Gastrocnemius medialis (tissue), 4 donors: ENCODE measurements around the gene MRPS18B.

Experiments used
- POLR2A ChIP-seq, 2 donors: fragments of 450-650 bp; IDR thresholded peaks; one replicate each; pipeline ENCODE4 v1.6.1; 2017; ENCODE audit warnings: antibody characterized with exemption in 2 of 2, mild to moderate bottlenecking in 2 of 2, moderate library complexity in 2 of 2
- TF ChIP-seq, protein P1 (sequence below), 5 experiments: fragments of 450-650 bp in 3 of 5; fragments of 200-600 bp in 2 of 5; sonication (generic) in 2 of 5; IDR thresholded peaks in 4 of 5; conservative IDR thresholded peaks in 1 of 5; 1 replicate in 4 of 5; 2 replicates in 1 of 5; pipeline ENCODE4 v1.5.1; 2016 to 2019; ENCODE audit warnings: antibody characterized with exemption in 5 of 5, mild to moderate bottlenecking in 3 of 5, moderate library complexity in 3 of 5

DNA sequence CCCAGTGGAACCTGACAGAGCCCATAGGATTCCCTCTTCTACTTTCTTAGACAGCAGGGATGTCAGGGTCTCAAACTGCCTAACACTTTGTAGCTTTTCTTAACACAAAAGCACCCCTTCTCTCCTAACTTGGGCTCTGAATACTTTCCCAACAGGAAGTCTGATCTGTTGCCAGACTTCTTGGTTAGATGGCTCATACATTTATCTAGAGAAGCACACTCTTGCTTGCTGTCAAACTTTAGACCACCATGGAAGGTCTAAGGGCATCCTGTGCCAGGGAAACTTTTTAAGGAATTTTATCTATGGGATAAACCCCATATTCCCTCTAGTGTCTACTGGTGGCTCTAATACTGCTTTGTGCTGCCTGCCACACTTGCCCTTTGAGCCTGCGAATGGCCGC is 26.0 kb downstream of the MRPS18B start:
- TF ChIP-seq, protein P1, sequence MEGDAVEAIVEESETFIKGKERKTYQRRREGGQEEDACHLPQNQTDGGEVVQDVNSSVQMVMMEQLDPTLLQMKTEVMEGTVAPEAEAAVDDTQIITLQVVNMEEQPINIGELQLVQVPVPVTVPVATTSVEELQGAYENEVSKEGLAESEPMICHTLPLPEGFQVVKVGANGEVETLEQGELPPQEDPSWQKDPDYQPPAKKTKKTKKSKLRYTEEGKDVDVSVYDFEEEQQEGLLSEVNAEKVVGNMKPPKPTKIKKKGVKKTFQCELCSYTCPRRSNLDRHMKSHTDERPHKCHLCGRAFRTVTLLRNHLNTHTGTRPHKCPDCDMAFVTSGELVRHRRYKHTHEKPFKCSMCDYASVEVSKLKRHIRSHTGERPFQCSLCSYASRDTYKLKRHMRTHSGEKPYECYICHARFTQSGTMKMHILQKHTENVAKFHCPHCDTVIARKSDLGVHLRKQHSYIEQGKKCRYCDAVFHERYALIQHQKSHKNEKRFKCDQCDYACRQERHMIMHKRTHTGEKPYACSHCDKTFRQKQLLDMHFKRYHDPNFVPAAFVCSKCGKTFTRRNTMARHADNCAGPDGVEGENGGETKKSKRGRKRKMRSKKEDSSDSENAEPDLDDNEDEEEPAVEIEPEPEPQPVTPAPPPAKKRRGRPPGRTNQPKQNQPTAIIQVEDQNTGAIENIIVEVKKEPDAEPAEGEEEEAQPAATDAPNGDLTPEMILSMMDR (IDR thresholded peaks at IDR 0.05 in 4 of 5, conservative IDR thresholded peaks at IDR 0.05 in 1 of 5), result no peak
- TF ChIP-seq POLR2A (IDR thresholded peaks at IDR 0.05), result no peak
